ENCODE measurements around the gene HPSE2. TPM values are rescaled to one million over a fixed set of nuclear protein-coding genes. Genes with fewer than 3 reads are reported as not detected.

Gene HPSE2
- total RNA-seq, 1 experiment from 2014 or later, result 0.20 TPM

DNA sequence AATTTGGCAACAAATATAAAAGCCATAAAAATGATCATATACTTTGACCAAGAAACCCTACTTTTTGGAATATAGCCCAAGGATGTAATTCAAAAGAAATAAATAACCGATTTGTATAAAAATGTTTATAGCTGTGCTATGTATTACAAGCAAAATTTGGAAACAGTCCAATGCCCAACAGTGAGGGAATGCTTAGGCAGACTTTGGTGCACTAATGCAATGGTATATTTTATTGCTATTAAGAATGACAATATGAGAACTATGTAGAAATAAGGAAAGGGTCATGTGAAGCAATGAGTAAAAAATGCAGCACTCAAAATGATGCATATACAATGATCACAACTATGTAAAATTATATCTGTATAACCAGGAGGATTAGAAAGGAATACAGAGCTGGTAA lies 515.1 kb downstream of the HPSE2 start:
- Mint-ChIP-seq H3K4me1 (no peaks in the 10 kb centered on the region), H3K36me3 (ENCODE audit: insufficient read depth in 1 of 3, low read depth in 3 of 3) (no peaks in the 10 kb centered on the region), H3K9me3 (no peaks in the 10 kb centered on the region), H3K4me3 (no peak overlapping the region), H3K27me3 (ENCODE audit: low read depth) (no peaks in the 10 kb centered on the region), H3K27ac (no peak overlapping the region)
- Histone ChIP-seq H3K9me3 (ENCODE audit: control insufficient read depth, low read depth, low read length) (no peaks in the 10 kb centered on the region), H3K79me2 (ENCODE audit: insufficient read depth, low read length) (no peaks in the 10 kb centered on the region), H3K18ac (ENCODE audit: insufficient read length, low read depth, low read length) (no peak overlapping the region), H3K79me1 (ENCODE audit: insufficient read depth, low read depth, low read length, poor library complexity, severe bottlenecking) (no peaks in the 10 kb centered on the region), H2BK120ac (ENCODE audit: low read depth, low read length, poor library complexity, severe bottlenecking) (no peak overlapping the region), H3K23me2 (ENCODE audit: insufficient read length, low read depth, low read length, poor library complexity, severe bottlenecking) (no peaks in the 10 kb centered on the region), H3K9ac (ENCODE audit: extremely low read depth, insufficient read length, low read length) (no peak overlapping the region), H2BK15ac (ENCODE audit: low read depth, low read length) (no peak overlapping the region), H4K8ac (replicated peaks; ENCODE audit: insufficient read length, low read depth, low read length) (no peak overlapping the region), H2BK5ac (ENCODE audit: insufficient read length, low read length) (no peak overlapping the region), H3K56ac (ENCODE audit: insufficient read length, low read depth, low read length) (no peak overlapping the region), H2AK5ac (ENCODE audit: insufficient read length, low read length) (no peak overlapping the region), H2AFZ (ENCODE audit: low read length) (no peak overlapping the region), H3K4ac (ENCODE audit: low read depth, low read length) (no peak overlapping the region), H3K27me3 (ENCODE audit: insufficient read depth, low read length) (no peaks in the 10 kb centered on the region), H2BK20ac (ENCODE audit: low read depth, low read length, poor library complexity, severe bottlenecking) (no peak overlapping the region), H3K4me2 (ENCODE audit: insufficient read depth, insufficient read length, low read length) (no peak overlapping the region), H4K91ac (ENCODE audit: insufficient read length, low read depth, low read length) (no peak overlapping the region), H4K20me1 (ENCODE audit: control insufficient read depth, insufficient read depth, insufficient read length) (no peaks in the 10 kb centered on the region), H3T11ph (ENCODE audit: low read length) (no peak overlapping the region), H3K4me1 (ENCODE audit: insufficient read depth, low read length) (no peaks in the 10 kb centered on the region), H2BK12ac (ENCODE audit: insufficient read length, low read depth, low read length) (no peak overlapping the region), H3K27ac (ENCODE audit: insufficient read length, low read depth, low read length) (no peak overlapping the region), H4K5ac (ENCODE audit: insufficient read length, low read depth, low read length) (no peak overlapping the region), H3K23ac (ENCODE audit: insufficient read length, low read depth, low read length) (no peak overlapping the region), H3K14ac (ENCODE audit: insufficient read depth, low read length) (no peak overlapping the region)
- no peak for DNase-seq
- TF ChIP-seq, protein P1, sequence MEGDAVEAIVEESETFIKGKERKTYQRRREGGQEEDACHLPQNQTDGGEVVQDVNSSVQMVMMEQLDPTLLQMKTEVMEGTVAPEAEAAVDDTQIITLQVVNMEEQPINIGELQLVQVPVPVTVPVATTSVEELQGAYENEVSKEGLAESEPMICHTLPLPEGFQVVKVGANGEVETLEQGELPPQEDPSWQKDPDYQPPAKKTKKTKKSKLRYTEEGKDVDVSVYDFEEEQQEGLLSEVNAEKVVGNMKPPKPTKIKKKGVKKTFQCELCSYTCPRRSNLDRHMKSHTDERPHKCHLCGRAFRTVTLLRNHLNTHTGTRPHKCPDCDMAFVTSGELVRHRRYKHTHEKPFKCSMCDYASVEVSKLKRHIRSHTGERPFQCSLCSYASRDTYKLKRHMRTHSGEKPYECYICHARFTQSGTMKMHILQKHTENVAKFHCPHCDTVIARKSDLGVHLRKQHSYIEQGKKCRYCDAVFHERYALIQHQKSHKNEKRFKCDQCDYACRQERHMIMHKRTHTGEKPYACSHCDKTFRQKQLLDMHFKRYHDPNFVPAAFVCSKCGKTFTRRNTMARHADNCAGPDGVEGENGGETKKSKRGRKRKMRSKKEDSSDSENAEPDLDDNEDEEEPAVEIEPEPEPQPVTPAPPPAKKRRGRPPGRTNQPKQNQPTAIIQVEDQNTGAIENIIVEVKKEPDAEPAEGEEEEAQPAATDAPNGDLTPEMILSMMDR (conservative IDR thresholded peaks at IDR 0.05), result no peak
- WGBS (ENCODE audit: extremely low coverage, insufficient read length, low lambda C conversion rate), result no CpG with 5 or more reads among the region's 1 CpG
